SU-DHL-6 (cell line): Measurements from ENCODE around the gene TMEM202.
"Not testable (repeated sequence)": the region's sequence is repeated elsewhere in the genome, so short reads cannot be mapped to it uniquely, and the experiment has no call there.

Experiments used
- H2AFZ ChIP-seq: fragments of 200-600 bp; sonication (generic); 2 replicates; pipeline ENCODE4 v1.6.1; 2014; ENCODE audit warnings: low read depth, mild to moderate bottlenecking, moderate library complexity, mixed read lengths, antibody characterized with exemption, low read length; ENCODE audit not compliant: severe bottlenecking
- H3F3A ChIP-seq: fragments of 200-600 bp; shearing (Covaris generic); 2 replicates; pipeline ENCODE4 v1.6.0; 2016; ENCODE audit warnings: antibody characterized with exemption, mild to moderate bottlenecking; ENCODE audit not compliant: insufficient read depth
- H3K27ac ChIP-seq: fragments of 200-600 bp; sonication (generic); 2 replicates; pipeline ENCODE4 v1.5.1; 2016; ENCODE audit warnings: low read depth, mild to moderate bottlenecking, low read length, moderate library complexity, mixed read lengths
- H3K27me3 ChIP-seq: fragments of 200-600 bp; sonication (generic), shearing (Covaris generic); 2 replicates; pipeline ENCODE4 v1.6.0; 2014; ENCODE audit warnings: mild to moderate bottlenecking, low read length
- H3K36me3 ChIP-seq: fragments of 200-600 bp; sonication (generic); 2 replicates; pipeline ENCODE4 v1.6.1; 2014; ENCODE audit warnings: mild to moderate bottlenecking, low read length, mixed read lengths
- H3K4me2 ChIP-seq: fragments of 300-600, 200-600 bp; shearing (Covaris generic), sonication (generic); 2 replicates; pipeline ENCODE4 v1.6.0; 2014; ENCODE audit warnings: low read length, low read depth, mild to moderate bottlenecking; ENCODE audit not compliant: poor library complexity, severe bottlenecking
- H3K4me3 ChIP-seq: fragments of 200-600 bp; sonication (generic); 2 replicates; pipeline ENCODE4 v1.5.1; 2014; ENCODE audit warnings: antibody characterized with exemption, low read length, mild to moderate bottlenecking, mixed read lengths; ENCODE audit not compliant: insufficient read depth, poor library complexity, severe bottlenecking
- H3K79me2 ChIP-seq: fragments of 200-600 bp; sonication (generic); 2 replicates; pipeline ENCODE4 v1.6.1; 2014; ENCODE audit warnings: mild to moderate bottlenecking, low read length, moderate library complexity; ENCODE audit not compliant: insufficient read depth
- H3K9ac ChIP-seq: fragments of 200-600 bp; sonication (generic); 2 replicates; pipeline ENCODE4 v1.7.0; 2014; ENCODE audit warnings: mild to moderate bottlenecking, low read length
- H3K9me2 ChIP-seq: fragments of 200-600 bp; sonication (generic); replicated peaks from 2 replicates; pipeline ENCODE4 v1.6.1; 2014; ENCODE audit warnings: low read length; ENCODE audit not compliant: insufficient read depth
- H3K9me3 ChIP-seq: fragments of 200-600 bp; sonication (generic); 2 replicates; pipeline ENCODE4 v1.6.1; 2014; ENCODE audit warnings: low read length, mixed read lengths; ENCODE audit not compliant: insufficient read depth
- H4K20me1 ChIP-seq: fragments of 200-600 bp; sonication (generic); 2 replicates; pipeline ENCODE4 v1.6.1; 2014; ENCODE audit warnings: low read depth, mild to moderate bottlenecking, antibody characterized with exemption, low read length, moderate library complexity, mixed read lengths
- CTCF ChIP-seq: fragments of 200-600 bp; sonication (generic); IDR thresholded peaks from one replicate; pipeline ENCODE4 v1.5.1; 2017; ENCODE audit warnings: antibody characterized with exemption, mild to moderate bottlenecking, low read length, moderate library complexity; ENCODE audit not compliant: insufficient read depth, poor library complexity, severe bottlenecking
- EZH2phosphoT487 ChIP-seq: fragments of 200-600 bp; sonication (generic), shearing (Covaris generic); conservative IDR thresholded peaks from 2 replicates; pipeline ENCODE4 v1.6.1; 2018; ENCODE audit warnings: mild to moderate bottlenecking, antibody characterized with exemption, low read length, moderate library complexity, mixed read lengths

Gene TMEM202

GRCh38 chr15:72423256-72423655 is 25.2 kb downstream of the TMEM202 start:
- Histone ChIP-seq H4K20me1 (no peaks in the 10 kb centered on the region), H3K9me3 (peaks cover 9% of the 10 kb centered on the region; the same call in 1 of the 2 replicates), H3K27ac (no peak overlapping the region), H3K36me3 (no peaks in the 10 kb centered on the region), H3K4me3 (no peak overlapping the region), H3K79me2 (no peaks in the 10 kb centered on the region), H3F3A (no peaks in the 10 kb centered on the region), H3K27me3 (no peaks in the 10 kb centered on the region), H3K9me2 (no peaks in the 10 kb centered on the region), H3K4me2 (no peak overlapping the region), H2AFZ (no peak overlapping the region), H3K9ac (no peak overlapping the region)
- TF ChIP-seq EZH2phosphoT487 (no peak), CTCF (no peak)

- Histone ChIP-seq H2AFZ (no peak overlapping the region), H3K4me3 (no peak overlapping the region), H3K4me2 (no peak overlapping the region), H4K20me1 (no peaks in the 10 kb centered on the region), H3K9me2 (no peaks in the 10 kb centered on the region), H3K27me3 (no peaks in the 10 kb centered on the region), H3K9ac (no peak overlapping the region), H3F3A (no peaks in the 10 kb centered on the region), H3K79me2 (no peaks in the 10 kb centered on the region), H3K27ac (no peak overlapping the region), H3K9me3 (peaks cover 9% of the 10 kb centered on the region; the same call in 1 of the 2 replicates), H3K36me3 (no peaks in the 10 kb centered on the region)
- TF ChIP-seq CTCF = no peak
- TF ChIP-seq EZH2phosphoT487 = no peak
These were observed 28.6 kb downstream of the TMEM202 start for GRCh38 chr15:72426753-72427152.

DNA sequence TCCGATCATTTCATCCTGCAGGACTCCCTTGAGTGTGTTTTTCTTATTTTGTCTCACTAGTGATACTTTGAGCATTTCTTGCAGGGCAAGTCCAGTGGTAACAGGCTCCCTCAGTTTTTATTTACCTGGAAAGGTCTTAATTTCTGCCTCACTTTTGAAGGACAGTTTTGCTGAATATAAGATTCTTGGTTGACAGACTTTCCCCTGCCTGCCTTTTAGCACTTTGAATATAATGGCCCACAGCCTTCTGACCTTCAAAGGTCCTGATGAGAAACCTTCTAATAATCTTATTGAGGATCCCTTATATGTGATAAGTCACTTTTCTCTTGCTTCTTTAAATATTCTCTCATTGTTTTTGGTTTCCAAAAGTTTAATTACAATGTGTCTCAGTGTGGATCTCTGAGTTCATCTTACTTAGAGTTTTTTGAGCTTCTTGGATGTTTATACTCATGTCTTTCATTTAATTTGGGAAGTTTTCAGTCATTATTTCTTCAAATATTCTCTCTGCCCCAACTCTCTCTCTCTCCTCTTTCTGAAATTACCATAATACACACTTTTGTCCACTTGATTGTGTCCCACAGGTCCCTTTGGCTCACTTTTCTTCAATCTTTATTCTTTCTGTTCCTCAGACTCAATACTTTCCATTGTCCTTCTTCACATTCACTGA is 39.7 kb downstream of the TMEM202 start:
- H3K36me3 ChIP-seq = no peaks in the 10 kb centered on the region
- H4K20me1 ChIP-seq = no peaks in the 10 kb centered on the region
- TF ChIP-seq CTCF = no peak
- no peak for TF ChIP-seq EZH2phosphoT487
- H3K9me3 ChIP-seq = no peaks in the 10 kb centered on the region; the same call in 1 of the 2 replicates
- H3K79me2 ChIP-seq = no peaks in the 10 kb centered on the region
- H2AFZ ChIP-seq = no peak overlapping the region
- no peak overlapping the region for H3K9ac ChIP-seq
- no peak overlapping the region for H3K4me2 ChIP-seq
- no peaks in the 10 kb centered on the region for H3K9me2 ChIP-seq
- H3K27ac ChIP-seq = no peak overlapping the region
- no peaks in the 10 kb centered on the region for H3F3A ChIP-seq
- H3K27me3 ChIP-seq = no peaks in the 10 kb centered on the region
- H3K4me3 ChIP-seq = no peak overlapping the region

- H3K36me3 ChIP-seq, H3K27me3 ChIP-seq, H3K9me3 ChIP-seq, H4K20me1 ChIP-seq, H3K79me2 ChIP-seq, H3K9me2 ChIP-seq, H2AFZ ChIP-seq, H3F3A ChIP-seq, H3K4me3 ChIP-seq, H3K27ac ChIP-seq, H3K9ac ChIP-seq, H3K4me2 ChIP-seq: not testable (repeated sequence)
These were observed 44.7 kb downstream of the TMEM202 start for GRCh38 chr15:72442848-72443247.
